Breast epithelium (tissue), 4 donors: ENCODE results near the gene ATP4B. TPM values are rescaled to one million over a fixed set of nuclear protein-coding genes. Genes with fewer than 3 reads are reported as not detected.
A peak's percentile ranks its signal among the peaks of the same experiment; 100 is the strongest.

ENCODE experiments used
- DNase-seq, 2 donors: peaks; one replicate each; pipeline ENCODE4 v3.0.0-alpha.2; 2019; ENCODE audit warnings: low spot score in 2 of 2
- H3K27ac ChIP-seq, 2 donors: fragments of 200-600 bp; sonication (generic) in 1 of 2; one replicate each; pipeline ENCODE4 v1.5.1; 2016 to 2019; ENCODE audit warnings: mild to moderate bottlenecking in 1 of 2
- H3K27me3 ChIP-seq, 2 donors: fragments of 200-600 bp; sonication (generic) in 1 of 2; one replicate each; pipeline versions ENCODE4 v1.5.1 to v1.6.0; 2017 to 2019; ENCODE audit warnings: control low read depth in 1 of 2, mild to moderate bottlenecking in 1 of 2
- H3K36me3 ChIP-seq: fragments of 200-600 bp; one replicate; pipeline ENCODE4 v1.5.1; 2019
- H3K4me1 ChIP-seq, 2 donors: fragments of 200-600 bp; sonication (generic); one replicate each; pipeline ENCODE4 v1.5.1; 2016 to 2019; ENCODE audit warnings: control low read depth in 1 of 2
- H3K4me3 ChIP-seq, 3 donors: fragments of 200-600 bp; sonication (generic); 1 replicate in 2 of 3; 2 replicates in 1 of 3; pipeline ENCODE4 v1.5.1; 2016 to 2019; ENCODE audit warnings: mild to moderate bottlenecking in 3 of 3, moderate library complexity in 2 of 3
- H3K9me3 ChIP-seq, 2 donors: fragments of 200-600 bp; sonication (generic) in 1 of 2; one replicate each; pipeline ENCODE4 v1.5.1; 2016 to 2019; ENCODE audit warnings: control low read depth in 1 of 2
- POLR2A ChIP-seq: fragments of 450-650 bp; IDR thresholded peaks from one replicate; pipeline ENCODE4 v1.6.1; 2016; ENCODE audit warnings: antibody characterized with exemption, mild to moderate bottlenecking, moderate library complexity
- POLR2AphosphoS5 ChIP-seq, 3 donors: sonication (generic); formaldehyde crosslinking; IDR thresholded peaks; one replicate each; pipeline ENCODE4 v1.6.1; 2017; ENCODE audit warnings: antibody characterized with exemption in 3 of 3
- intact Hi-C: fragments of 100-400 bp; cut with DNase I; formaldehyde crosslinking; loops from one replicate; pipeline ENCODE4 v1.15.1; 2023; ENCODE audit warnings: low total_unique reads
- total RNA-seq, 3 donors: library from RNA; depleted of rRNA; stranded (reverse); fragments of >200 nt; gene quantifications; one replicate each; pipeline ENCODE4 v1.1.0, GENCODE V29; 2016
- TF ChIP-seq, protein P1 (sequence below), 3 donors: fragments of 450-650 bp; IDR thresholded peaks; one replicate each; pipeline ENCODE4 v1.5.1; 2016 to 2017; ENCODE audit warnings: antibody characterized with exemption in 3 of 3, mild to moderate bottlenecking in 3 of 3, moderate library complexity in 3 of 3

Gene ATP4B
- total RNA-seq, 3 donors from 2014 or later, result not detected

DNA sequence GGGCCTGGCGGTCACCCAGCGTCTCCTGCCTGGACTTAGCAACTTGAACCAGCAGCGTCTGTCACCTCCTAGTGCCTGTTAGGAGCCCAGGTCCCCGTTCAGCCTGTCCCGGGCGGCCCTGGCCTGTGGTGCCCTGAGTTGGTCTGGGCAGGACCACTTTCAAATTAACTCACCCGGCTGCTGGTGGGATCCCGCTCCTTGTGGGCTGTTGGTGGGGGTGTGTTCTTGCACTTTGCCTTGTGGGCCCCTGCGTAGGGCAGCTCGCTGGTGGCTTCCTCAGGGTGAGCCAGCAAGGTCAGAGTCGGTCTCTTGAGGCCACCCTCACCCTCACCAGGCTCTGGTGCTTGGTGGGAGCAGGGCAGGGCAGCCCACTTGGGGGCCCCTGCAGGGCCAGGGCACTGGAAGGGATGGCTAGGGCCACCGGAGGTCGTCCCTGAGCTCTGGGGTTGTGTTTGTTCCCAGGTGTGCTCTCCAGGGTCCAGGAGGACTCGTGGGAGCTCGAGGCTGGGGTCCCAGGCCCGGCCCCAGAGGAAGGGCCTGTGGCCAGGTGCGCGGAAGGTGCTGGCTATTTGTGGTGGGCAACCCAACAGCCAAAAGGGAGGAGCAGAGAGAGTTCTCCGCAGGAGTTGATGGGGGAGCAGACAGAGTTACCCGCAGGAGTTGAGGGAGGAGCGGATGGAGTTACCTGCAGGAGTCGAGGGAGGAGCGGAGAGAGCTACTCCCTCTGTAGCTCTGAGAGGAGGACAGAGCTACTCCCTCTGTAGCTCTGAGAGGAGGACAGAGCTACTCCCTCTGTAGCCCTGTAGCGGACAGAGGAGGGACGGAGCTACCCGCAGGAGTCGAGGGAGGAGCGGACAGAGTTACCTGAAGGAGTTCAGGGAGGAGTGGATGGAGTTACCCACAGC is 56.6 kb downstream of the ATP4B start:
- DNase-seq, result no peak
- intact Hi-C loops, result no loop called here
- Histone ChIP-seq H3K4me1 (no peaks in the 10 kb centered on the region), H3K27ac (no peak overlapping the region), H3K9me3 (no peaks in the 10 kb centered on the region), H3K4me3 (no peak overlapping the region), H3K36me3 (no peaks in the 10 kb centered on the region), H3K27me3 (no peaks in the 10 kb centered on the region)
- TF ChIP-seq, protein P1, sequence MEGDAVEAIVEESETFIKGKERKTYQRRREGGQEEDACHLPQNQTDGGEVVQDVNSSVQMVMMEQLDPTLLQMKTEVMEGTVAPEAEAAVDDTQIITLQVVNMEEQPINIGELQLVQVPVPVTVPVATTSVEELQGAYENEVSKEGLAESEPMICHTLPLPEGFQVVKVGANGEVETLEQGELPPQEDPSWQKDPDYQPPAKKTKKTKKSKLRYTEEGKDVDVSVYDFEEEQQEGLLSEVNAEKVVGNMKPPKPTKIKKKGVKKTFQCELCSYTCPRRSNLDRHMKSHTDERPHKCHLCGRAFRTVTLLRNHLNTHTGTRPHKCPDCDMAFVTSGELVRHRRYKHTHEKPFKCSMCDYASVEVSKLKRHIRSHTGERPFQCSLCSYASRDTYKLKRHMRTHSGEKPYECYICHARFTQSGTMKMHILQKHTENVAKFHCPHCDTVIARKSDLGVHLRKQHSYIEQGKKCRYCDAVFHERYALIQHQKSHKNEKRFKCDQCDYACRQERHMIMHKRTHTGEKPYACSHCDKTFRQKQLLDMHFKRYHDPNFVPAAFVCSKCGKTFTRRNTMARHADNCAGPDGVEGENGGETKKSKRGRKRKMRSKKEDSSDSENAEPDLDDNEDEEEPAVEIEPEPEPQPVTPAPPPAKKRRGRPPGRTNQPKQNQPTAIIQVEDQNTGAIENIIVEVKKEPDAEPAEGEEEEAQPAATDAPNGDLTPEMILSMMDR (IDR thresholded peaks at IDR 0.05), result no peak
- TF ChIP-seq POLR2AphosphoS5 (IDR thresholded peaks at IDR 0.05), result no peak
- TF ChIP-seq POLR2A, result no peak

DNA sequence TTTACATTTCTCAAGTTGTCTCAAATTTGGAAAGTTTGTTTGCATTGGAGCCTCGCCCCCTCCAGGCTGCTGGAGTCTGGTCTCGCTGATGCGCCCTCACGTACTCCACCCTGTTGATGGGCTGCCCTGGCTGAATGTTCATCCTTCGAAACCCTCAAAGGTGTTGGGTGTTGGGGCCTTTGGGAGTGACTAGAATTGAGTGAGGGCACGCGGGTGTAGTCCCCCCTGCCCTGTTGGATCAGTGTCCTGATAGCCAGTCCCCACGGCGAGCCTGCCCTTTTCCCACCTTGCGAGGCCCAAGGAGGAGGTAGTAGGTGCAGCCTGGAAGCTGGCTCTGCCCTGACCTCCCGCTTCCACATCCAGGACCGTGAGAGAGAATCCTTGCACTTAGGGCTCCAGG is 58.6 kb downstream of the ATP4B start:
- no peaks in the 10 kb centered on the region for H3K4me1 ChIP-seq
- H3K27me3 ChIP-seq, result no peaks in the 10 kb centered on the region

More for the DNA sequence above, 58.6 kb downstream of the ATP4B start:
- intact Hi-C loops, result no loop called here
- no peak overlapping the region for H3K27ac ChIP-seq
- H3K9me3 ChIP-seq, result no peaks in the 10 kb centered on the region
- DNase-seq, result peak in 1 of 2 donors; percentile 33
- H3K4me3 ChIP-seq, result no peak overlapping the region
- TF ChIP-seq POLR2A, result no peak
- no peaks in the 10 kb centered on the region for H3K36me3 ChIP-seq

Other genes with a start within 250 kb of the ATP4B start
- gene ADPRHL1, start 204.7 kb downstream of the ATP4B start, total RNA-seq, result 1 to 10 TPM; 1.8 to 2.7 (median 2.0) TPM
- 10 to 100 TPM; 15.8 to 22.4 (median 16.4) TPM for gene DCUN1D2, start 167.5 kb downstream of the ATP4B start, total RNA-seq
- 10 to 100 TPM; 31.8 to 34.0 (median 33.3) TPM for gene TFDP1, start 73.4 kb downstream of the ATP4B start, total RNA-seq
- not detected for gene GRK1, start 9.0 kb upstream of the ATP4B start, total RNA-seq
- gene TMEM255B, start 101.0 kb upstream of the ATP4B start, total RNA-seq, result 10 to 100 TPM in 1 of 3 donors, 1 to 10 TPM in 2; 2.3 to 11.8 (median 5.2) TPM
- gene GAS6, start 205.9 kb upstream of the ATP4B start, total RNA-seq, result 100 to 1,000 TPM in 2 of 3 donors, 10 to 100 TPM in 1; 85.9 to 146 (median 103) TPM